Activated CD8-positive, alpha-beta memory T cell treated with anti-CD3 and anti-CD28 coated beads, Interleukin-2, amount 50 U/mL, for 24 hours (primary cell): ENCODE results near the gene IRAK2.

ENCODE experiments used
- DNase-seq: peaks from one replicate; pipeline ENCODE4 v3.0.0-alpha.2; 2020; ENCODE audit errors: extremely low read depth

IRAK2 gene

DNA sequence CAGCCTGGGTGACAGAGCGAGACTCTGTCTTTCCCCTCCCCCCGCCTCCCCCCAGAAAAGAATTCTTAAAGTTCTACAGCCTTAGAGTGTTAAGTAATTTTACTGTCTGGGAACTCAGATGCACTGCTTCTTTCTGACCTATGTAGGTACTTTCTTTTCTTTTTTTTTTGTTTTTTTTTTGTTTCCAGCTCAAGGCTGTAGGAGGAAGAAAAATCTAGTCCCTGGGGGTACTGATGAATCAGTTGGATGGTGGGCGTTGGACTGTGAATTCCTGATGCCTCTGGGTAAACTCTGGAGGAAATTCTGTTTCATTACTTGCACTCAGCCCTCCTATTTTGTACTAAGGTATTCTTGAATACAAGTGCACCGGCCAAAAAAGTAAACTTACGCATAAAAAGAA, 117.2 kb downstream of the IRAK2 start:
- no peak for DNase-seq

DNA sequence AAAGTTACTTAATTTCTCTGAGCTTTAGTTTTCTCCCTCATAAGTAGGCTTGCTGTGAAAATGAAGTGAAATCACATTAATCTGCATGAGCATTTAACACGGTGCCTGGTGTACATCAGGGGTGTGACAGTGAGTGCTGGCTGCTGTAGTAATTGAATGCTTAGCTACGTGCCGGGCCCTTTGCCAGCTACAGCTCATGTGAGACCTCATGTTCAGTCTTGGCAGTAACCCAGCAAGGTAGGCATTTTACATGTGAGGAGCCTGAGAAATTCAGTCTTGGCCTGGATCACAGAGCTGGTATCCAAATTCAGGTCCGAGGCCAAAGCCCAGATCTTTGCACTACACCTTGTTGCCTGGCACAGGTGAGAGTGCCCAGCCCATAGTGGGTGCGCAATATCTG, 118.9 kb downstream of the IRAK2 start:
- DNase-seq = no peak

DNA sequence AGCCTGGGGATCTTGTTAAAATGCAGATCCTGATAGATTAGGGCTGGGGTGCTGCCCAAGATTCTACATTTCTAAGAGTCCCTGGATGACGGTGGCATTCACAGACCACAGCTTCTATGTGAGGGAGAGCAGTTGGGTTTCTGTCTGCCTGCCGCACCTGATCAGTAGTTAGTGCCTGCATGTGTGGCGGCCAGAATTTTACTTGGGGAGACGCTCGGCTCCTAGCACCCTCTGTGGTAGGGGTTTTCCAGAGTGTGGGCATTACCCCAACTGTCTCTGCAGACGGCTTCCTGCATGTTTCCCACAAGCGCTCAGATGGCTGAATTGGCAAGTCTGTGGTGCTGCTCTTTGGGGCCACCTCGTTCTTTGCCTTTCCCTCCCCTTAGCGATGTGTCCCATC, 119.8 kb downstream of the IRAK2 start:
- no peak for DNase-seq

DNA sequence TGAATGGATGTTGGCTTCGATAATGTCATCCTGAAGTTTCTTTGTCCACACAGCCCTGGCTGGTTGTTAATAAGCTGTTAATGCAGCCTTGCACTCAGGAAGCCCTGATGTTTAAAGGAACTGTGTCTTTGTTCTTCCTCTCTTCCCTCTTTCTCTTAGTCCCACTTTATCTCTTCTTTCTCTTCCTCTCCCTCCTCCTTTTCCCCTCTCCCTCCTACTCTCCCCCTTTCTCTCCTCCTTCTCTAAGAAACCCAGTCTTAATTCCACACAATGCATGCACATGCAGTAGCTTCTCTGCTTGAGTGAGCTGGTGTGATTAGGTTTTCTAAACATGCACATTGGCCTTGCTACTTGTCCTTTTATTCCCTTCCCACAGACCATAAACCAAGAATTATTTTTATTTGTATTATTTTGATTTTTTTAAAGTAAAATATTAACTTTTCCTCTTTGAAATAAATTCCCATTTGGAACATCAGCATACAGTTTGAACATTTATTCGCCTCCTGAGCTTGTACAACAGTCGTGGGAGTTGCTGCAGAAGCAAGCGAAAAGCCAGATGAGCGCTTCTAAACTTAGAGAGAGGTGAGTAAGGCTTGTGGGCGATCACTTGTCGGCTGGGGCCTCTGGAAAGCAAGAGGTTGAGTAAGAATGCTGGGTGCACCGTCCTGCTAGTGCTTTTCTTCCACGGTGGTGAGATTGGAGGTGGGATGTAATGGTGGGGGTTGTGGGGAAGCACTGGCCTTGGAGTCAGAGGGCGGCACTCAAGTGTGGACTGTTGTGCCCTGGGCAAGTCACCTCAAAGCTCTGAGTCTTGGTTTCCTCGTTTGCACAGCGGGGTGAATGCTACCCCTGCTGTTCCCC, 120.8 kb downstream of the IRAK2 start:
- DNase-seq = no peak

DNA sequence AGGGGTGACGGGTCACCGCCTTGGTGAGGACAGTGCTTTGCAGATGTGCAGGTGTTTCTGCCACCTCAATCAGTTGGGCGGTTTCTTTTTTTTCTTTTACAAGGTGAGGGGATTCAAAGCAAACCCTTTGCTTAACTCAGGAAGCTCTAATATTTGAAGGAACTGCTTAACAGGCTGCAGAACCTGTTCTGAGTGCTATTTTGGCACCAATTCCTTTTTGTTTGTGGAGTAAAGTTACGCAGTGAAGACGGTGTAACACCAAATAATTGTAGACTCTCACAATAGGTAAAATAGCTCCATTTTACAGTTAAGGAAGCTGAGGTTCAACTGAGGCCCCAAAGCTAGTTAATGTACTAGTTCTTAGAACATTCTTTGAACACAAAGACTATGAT, 121.4 kb downstream of the IRAK2 start:
- DNase-seq = no peak

DNA sequence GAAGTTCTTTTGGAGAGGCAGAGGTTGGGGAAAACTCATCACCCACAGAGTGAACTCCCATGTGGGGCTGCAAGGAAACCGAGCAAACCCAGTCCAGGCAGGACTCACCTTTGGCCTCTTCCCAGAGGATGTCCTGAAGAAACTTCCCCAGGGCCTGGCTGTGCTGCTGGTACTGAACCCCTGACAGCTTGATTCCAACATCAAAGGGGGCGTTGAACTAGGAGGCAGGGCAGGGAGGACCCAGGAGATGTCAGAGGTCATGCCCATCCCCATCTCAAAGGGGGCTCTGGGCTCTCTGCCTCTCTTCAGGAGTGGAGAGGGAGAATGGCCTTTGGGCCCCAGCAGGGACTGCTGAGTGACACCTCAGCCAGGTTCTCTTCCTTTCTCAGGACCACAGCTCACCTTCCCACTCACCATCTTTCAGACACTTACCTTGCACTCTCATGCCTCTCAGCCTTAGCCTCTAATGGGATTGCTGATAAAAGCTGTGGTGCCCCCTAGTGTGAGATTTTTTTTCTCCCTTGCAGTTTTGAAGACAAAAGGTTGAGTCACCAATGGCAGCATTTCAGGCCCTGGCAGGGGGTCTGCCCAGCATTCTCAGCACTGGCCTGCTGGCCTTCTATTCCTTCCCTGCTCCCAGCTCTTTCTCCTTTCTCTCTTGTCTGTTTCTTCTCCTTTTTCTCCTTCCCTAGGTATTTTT, 122.0 kb downstream of the IRAK2 start:
- DNase-seq = no peak

DNA sequence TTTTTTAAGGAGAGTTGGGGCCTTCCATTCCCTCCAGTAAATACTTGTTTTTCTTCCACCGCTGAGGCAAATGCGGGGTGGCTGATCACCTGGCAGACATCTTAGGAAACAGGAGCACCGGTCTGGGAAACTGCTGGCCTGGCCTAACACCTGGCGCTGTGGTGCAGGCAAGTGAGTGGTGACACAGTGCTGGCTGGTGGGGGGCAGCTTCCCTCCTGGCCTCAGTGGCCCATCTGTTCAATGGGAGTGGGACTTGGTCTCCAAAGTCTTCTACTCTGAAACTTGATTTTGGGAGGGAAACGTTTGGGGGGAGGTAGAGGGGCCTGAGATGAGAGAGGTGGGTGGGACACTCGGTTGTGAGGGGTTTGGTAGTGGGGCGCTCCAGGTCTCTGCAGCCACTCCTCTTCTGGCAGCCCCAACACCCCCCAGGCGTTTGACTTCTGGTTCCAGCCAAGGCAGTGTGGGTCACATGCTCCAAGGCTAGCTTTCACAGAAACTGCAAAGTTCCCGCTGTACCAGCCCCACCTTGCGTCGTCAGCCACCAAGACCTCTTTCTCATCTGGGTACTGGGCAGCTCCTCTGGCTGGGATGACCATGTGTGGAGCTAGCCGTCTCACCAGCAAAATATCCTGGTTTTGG, 123.3 kb downstream of the IRAK2 start:
- no peak for DNase-seq

DNA sequence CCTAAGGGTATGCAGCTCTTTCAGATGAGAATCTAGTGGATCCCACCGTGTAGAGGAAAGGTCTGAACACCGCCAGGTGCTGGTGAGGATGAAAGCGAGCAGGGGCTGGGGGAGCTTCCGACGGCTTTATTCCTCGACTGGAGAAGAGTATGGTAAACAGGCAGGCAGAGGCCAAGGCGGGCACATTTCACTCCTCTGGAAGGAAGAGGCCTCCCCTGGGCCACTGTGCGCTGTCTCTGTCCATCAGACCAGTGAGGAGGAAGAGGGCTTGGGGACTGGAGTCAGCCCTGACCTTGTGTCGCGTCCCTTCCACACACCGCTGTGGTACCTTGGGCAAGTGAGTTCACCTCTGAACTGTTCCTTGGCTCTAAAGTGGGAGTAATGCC, 123.8 kb downstream of the IRAK2 start:
- DNase-seq = no peak

DNA sequence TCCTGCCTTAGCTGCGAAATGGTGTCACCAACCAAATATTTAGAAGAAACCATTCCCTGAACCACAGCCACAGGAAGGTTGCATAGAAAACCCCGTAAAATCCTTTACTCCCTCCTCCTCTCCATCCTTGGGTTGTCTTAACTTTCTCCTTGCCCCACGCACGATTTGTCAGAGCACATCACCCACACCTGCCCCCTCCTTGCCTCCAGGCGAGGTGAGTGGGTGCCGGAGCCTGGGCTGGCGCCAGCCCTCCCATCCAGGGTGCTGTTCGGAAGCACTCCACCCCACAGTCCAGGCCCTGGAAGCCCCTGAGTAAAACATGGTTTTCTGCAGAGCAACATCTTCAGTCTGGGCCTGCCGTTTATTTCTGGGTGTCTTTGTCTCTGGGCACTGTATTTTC, 124.4 kb downstream of the IRAK2 start:
- DNase-seq = no peak

DNA sequence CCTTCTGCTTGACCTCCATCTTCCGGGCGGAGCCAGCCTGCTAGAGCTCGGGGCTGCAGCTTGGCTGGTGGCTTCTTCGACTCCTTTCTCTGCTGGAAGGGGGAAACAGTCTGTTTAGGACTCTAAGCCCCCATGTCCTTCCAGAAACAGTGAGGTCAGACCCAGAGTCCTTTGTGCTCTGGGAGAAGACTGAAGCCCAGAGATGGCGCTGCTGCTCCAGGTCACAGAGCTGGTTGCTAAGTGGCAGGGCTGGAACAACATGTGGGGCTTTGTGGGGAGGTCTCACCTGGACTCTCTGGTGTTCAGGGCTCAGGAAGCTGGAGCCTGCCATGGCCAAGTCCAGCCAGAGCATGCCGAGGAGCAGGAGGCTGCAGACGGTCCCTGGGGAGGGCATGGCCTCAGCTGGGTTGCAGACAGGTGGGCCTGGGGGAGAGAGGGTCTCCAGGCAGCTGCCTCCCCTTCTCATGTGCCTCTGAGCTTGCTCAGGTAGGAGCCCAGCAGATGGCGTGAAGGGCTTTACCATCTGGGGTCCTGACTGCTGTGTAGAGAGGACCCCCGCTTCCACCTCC, 125.2 kb downstream of the IRAK2 start:
- no peak for DNase-seq

DNA sequence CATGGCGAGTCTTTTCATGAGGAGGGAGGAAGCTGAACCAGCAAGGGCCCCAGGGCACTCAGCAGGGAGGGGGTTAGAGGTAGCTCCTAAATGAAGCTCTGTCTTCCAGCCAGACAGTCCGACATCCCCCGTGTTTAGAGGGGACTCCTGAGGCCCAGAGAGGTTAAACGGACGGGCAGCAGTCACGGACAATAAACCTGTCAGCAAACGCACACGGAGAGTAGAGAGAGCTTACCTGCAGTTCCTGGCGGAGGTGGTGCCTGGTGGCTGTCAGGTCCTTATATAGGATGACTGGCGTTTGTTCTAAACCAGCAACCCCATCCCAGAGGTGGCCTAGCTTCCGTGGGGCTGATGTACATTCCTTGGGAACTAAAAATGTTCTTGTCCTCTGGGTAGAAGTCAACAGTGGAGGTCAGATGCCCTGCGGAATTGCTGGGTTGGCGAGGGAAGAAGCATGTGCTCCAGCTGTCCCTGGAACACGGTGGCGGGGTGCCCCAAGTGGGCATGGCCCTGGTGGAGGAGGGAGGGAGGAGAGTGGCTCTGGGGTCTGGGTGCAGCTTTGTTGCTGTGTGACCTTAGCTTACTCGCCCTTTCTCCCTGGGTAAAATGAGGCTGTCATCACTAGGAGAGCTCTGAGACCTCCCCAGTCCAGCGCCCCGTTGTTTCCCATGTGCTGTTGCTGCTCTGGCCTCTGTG, 125.9 kb downstream of the IRAK2 start:
- DNase-seq = no peak

DNA sequence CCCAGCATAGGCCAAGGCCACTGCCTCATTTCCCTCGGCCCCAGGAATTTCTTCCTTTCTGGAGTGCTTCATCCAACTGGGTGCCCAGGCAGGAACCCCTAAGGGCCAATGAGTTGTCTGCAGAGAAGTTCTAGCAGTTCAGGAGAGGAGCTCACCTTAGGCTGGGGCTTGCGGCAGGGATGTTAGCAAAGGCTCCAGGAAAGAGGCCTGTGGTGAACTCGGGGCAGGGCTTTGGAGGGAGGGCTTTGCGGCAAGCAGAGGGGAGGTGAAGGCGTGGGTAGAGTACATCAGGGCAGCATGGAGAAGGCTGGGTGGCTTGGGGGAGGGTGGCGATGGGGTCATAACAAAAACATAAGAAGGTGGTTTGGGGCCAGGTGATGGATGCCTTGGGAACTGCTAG, 126.9 kb downstream of the IRAK2 start:
- no peak for DNase-seq

DNA sequence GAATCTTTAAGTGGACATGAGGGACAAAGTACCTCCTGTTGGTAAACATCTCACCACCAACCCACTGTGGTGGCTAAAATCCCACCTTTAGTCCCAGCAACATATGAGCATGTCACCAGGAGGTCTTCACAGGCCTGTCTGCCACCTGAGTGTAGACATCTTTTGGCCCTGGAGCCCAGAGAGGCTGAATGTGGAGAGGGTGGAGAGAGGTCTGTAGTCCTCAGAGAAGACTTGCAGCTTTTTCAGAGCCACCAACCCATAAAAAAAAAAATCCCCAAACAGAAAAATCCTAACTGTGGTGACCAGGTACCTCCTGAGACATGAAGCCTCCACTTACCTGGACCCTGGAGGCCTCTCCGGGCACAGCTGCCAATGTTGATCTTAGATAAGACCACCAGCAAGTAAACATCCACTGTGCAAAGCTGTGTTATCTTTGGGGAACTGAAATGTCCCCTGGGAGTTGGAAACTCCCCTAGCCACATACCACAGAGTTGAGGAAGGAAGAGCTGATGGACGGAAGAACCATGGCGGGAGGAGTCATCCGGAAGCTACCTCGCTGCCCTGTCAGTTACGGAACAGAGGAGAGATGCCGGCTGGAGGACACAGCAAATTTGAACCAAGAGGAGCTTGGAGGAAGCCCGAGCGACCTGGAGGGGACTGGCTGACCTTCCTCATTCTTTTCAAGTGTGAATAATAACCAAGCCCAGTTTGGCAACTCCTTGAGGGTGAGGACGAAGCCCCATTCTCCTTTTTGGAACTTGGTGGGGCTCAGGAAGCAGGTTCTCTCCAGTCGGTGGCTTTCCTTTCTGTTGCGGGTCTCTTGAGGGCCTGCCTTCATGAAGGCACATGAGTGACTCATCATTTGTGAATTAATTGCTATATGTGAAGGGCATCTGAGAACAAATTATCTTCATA, 128.0 kb downstream of the IRAK2 start, which contains the start of gene GHRL:
GHRL (minus strand) TSS at position 443 of the 915 bp plus-strand sequence. CDS start 2,767 bp downstream, outside the sequence.
- DNase-seq = no peak
